Activated B cell treated with CpG ODN at 0.5 μM for 24 hours (primary cell): ENCODE results near the gene ERVV-1. TPM values are rescaled to one million over a fixed set of nuclear protein-coding genes. Genes with fewer than 3 reads are reported as not detected.
A peak's percentile ranks its signal among the peaks of the same experiment; 100 is the strongest.

Source experiments
- ATAC-seq: fragments of 200-7000 bp; cut with Tn5 transposase; one replicate; pipeline ENCODE4 v1.10.0; 2021; ENCODE audit warnings: low read depth, mild to moderate bottlenecking, moderate library complexity
- CTCF ChIA-PET: fragments of 350-600 bp; sonication (Branson Sonifier 250); formaldehyde crosslinking; loops from one replicate; lab custom pipeline; 2021; ENCODE audit warnings: antibody characterized with exemption; lab: Charles Lee
- POLR2A ChIA-PET: fragments of 350-600 bp; sonication (Branson Sonifier 250); formaldehyde crosslinking; loops from one replicate; lab custom pipeline; 2021; ENCODE audit warnings: antibody characterized with exemption; lab: Charles Lee
- DNase-seq: peaks from one replicate; pipeline ENCODE4 v3.0.0; 2022
- H3K27ac Mint-ChIP-seq: one replicate; pipeline ENCODE4 v1.8.0; 2020; ENCODE audit warnings: mixed read lengths
- H3K27me3 Mint-ChIP-seq: one replicate; pipeline ENCODE4 v1.8.0; 2021; ENCODE audit warnings: mixed read lengths
- H3K36me3 Mint-ChIP-seq: one replicate; pipeline ENCODE4 v1.8.0; 2021; ENCODE audit warnings: low read depth, mixed read lengths
- H3K4me1 Mint-ChIP-seq: one replicate; pipeline ENCODE4 v1.8.0; 2021; ENCODE audit warnings: mixed read lengths
- H3K4me3 Mint-ChIP-seq: one replicate; pipeline ENCODE4 v1.8.0; 2020; ENCODE audit warnings: mild to moderate bottlenecking, mixed read lengths
- H3K9me3 Mint-ChIP-seq: one replicate; pipeline ENCODE4 v1.8.0; 2020; ENCODE audit warnings: mixed read lengths
- intact Hi-C: fragments of 100-400 bp; cut with micrococcal nuclease; formaldehyde crosslinking; loops from one replicate; pipeline ENCODE4 v1.15.1; 2024
- total RNA-seq: library from RNA; stranded (reverse); gene quantifications from 2 replicates; pipeline ENCODE4 v1.2.3, GENCODE V29; 2022
- TF ChIP-seq, protein P1 (sequence below): fragments of 200-600 bp; IDR thresholded peaks from one replicate; pipeline ENCODE4 v1.8.0; 2022; ENCODE audit warnings: antibody characterized with exemption, mild to moderate bottlenecking

Gene ERVV-1
- total RNA-seq, 1 donor from 2014 or later, result 0.11 TPM

DNA sequence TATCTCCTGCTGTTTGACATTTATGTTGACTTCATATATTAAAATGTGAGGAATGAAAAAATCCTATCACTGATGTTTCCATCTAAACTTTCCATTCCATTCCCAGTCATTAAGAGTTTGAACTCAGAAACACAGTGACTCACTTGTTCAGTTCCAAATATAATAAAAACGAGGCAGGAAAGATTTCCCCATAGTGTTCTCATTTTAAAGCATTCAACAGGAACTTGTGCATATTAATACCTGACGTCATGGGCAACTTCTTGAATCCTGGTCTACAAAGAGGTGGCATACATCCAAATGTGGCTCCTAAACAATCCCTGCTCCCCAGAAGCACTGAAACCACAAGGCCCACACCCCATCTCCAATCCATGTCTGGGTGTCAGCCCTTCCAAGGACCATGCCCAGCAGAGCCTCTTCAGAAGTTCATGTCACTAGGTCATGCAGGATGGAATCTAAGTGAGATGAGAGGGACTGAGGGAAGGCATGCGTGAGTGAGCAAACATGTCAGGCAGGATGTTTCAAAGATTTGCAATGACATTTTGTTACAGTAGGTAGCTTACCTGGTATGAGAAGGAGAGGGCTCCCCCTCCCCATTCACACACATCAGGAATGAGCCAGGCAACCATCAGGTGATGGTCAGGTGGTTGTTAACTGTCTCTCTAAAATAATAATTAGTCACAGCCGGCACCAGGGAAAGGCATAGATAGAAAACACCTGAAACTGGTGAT is 21.4 kb downstream of the ERVV-1 start:
- H3K4me1 Mint-ChIP-seq, result peaks cover 3% of the 10 kb centered on the region
- POLR2A ChIA-PET, result no interaction called here

DNA sequence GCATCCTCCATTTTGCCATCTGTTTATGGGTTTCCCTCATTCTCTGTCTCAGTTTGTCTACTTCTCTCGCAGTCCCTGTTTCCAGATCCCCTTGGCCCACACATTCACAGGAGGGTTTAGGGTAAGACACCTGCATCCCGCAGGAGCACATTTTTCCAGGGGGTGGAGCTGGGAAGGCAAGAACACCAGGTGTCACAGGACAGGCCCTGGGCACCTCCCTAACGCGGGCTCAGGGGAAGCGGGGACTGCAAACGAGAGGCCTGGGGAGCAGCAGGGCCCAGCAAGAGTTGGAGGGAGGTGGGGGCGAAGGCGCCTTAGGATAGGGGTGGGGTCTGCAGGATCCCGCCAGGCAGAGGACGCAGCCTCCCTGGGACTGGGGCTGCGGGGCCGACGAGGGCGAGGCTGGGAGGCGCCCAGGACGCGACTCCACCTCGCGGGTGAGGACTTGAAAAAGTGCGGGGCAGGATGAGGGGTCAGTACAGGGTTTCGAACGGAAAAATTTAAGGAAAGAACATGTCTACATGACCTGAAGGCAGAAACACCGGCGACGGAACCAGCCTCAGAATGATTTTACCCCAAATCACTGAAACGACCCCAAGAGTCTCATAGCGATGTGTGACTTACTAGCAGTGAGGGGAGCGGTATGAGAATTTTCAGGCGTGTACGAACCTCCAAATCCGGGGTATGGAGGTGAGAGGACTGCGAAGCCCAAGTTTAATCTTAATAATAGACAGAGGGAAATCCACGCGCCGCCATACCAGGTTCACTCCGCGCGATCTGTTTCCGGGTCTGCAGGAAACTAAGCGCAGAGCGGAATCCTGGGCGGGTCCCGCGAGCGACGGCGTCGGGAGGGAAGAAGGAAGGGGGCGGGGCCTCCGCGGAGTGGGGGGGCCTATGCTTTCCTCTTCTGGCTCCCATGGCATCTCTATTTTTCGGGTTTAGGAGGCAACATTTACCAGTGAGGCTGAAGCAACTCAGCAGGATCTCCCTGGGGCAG is 23.7 kb downstream of the ERVV-1 start:
- H3K27me3 Mint-ChIP-seq, result peaks cover 14% of the 10 kb centered on the region
- TF ChIP-seq, protein P1, sequence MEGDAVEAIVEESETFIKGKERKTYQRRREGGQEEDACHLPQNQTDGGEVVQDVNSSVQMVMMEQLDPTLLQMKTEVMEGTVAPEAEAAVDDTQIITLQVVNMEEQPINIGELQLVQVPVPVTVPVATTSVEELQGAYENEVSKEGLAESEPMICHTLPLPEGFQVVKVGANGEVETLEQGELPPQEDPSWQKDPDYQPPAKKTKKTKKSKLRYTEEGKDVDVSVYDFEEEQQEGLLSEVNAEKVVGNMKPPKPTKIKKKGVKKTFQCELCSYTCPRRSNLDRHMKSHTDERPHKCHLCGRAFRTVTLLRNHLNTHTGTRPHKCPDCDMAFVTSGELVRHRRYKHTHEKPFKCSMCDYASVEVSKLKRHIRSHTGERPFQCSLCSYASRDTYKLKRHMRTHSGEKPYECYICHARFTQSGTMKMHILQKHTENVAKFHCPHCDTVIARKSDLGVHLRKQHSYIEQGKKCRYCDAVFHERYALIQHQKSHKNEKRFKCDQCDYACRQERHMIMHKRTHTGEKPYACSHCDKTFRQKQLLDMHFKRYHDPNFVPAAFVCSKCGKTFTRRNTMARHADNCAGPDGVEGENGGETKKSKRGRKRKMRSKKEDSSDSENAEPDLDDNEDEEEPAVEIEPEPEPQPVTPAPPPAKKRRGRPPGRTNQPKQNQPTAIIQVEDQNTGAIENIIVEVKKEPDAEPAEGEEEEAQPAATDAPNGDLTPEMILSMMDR, result no peak
- POLR2A ChIA-PET, result no interaction called here
- intact Hi-C loops, result no loop called here
- ATAC-seq (no peak), DNase-seq (no peak)
- CTCF ChIA-PET, result no interaction called here
- peak overlapping the region; percentile 48 for H3K4me3 Mint-ChIP-seq
- peaks cover 20% of the 10 kb centered on the region for H3K9me3 Mint-ChIP-seq
- no peaks in the 10 kb centered on the region for H3K36me3 Mint-ChIP-seq
- peaks cover 3% of the 10 kb centered on the region for H3K4me1 Mint-ChIP-seq
- no peak overlapping the region for H3K27ac Mint-ChIP-seq

More for the DNA sequence above, 21.4 kb downstream of the ERVV-1 start:
- peaks cover 18% of the 10 kb centered on the region for H3K9me3 Mint-ChIP-seq
- no peak overlapping the region for H3K27ac Mint-ChIP-seq
- DNase-seq (no peak), ATAC-seq (no peak)
- no peaks in the 10 kb centered on the region for H3K36me3 Mint-ChIP-seq
- CTCF ChIA-PET, result no interaction called here
- no peak overlapping the region for H3K4me3 Mint-ChIP-seq
- intact Hi-C loops, result no loop called here
- H3K27me3 Mint-ChIP-seq, result peaks cover 14% of the 10 kb centered on the region
- TF ChIP-seq, protein P1, result no peak

DNA sequence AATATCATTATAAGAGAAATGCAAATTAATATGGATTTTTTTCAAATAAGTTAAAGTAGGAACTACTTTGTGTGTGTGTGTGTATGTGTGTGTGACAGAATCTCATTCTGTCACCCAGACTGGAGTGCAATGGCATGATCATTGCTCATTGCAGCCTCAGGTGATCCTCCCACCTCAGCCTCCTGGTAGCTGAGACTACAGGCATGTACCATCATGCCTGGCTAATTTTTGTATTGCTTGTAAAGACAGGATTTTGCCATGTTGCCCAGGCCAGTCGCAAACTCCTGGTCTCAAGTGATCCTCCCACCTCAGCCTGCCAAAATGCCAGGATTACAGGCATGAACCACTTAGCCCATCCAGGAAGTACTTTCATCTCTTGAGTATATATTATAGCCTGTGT is 27.6 kb downstream of the ERVV-1 start:
- no peak for DNase-seq
- Mint-ChIP-seq H3K4me1 (peaks cover 3% of the 10 kb centered on the region), H3K27ac (no peak overlapping the region), H3K27me3 (peaks cover 15% of the 10 kb centered on the region), H3K4me3 (no peak overlapping the region), H3K36me3 (no peaks in the 10 kb centered on the region), H3K9me3 (peaks cover 12% of the 10 kb centered on the region)
- ChIA-PET POLR2A (no interaction called here), CTCF (no interaction called here)
- TF ChIP-seq, protein P1, result no peak
- intact Hi-C loops, result no loop called here
- no peak for ATAC-seq

DNA sequence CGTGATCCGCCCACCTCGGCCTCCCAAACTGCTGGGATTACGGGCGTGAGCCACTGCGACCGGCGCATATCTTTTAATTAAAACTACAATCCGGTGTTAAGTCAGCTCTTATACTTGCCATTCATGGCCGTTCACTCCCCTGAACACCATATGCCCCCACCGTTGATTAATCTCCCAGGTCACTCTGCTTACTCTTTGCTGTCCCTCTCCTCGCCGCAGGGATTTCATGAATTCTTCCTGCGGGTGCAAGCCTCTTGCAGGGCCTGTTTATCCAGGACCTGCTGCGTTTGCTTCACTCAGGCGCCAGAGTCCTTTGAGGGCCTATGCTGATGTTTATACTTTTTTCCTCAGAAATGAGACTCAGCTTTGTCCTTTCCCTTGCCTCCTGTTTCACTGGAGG is 31.8 kb downstream of the ERVV-1 start:
- Mint-ChIP-seq H3K4me1 (no peaks in the 10 kb centered on the region), H3K4me3 (no peak overlapping the region), H3K9me3 (peaks cover 13% of the 10 kb centered on the region), H3K27me3 (peaks cover 1% of the 10 kb centered on the region), H3K27ac (no peak overlapping the region), H3K36me3 (no peaks in the 10 kb centered on the region)
- intact Hi-C loops, result no loop called here
- ChIA-PET POLR2A (no interaction called here), CTCF (no interaction called here)
- TF ChIP-seq, protein P1, result no peak
- no peak for ATAC-seq
- no peak for DNase-seq

DNA sequence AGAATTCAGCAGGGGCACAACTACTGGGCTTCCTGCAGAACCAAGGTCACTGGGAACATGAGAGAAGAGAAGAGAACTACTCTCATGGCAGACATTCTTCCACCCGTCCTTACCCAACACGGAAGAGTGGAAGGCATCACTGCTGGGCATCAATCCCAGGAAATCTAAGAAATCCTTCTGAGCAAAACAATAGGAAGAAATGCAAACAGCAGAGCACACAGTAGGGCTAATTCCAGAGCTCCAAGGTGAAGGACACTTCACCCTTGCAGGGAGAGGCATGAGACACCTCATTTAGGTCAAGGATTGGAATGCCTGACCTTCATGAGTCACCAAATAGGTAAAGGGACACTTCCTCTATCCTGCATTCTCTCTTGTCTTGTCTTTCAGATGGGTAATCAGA is 33.7 kb downstream of the ERVV-1 start:
- ChIA-PET POLR2A (no interaction called here), CTCF (no interaction called here)

More for the DNA sequence above, 33.7 kb downstream of the ERVV-1 start:
- DNase-seq, result no peak
- Mint-ChIP-seq H3K36me3 (no peaks in the 10 kb centered on the region), H3K4me3 (no peak overlapping the region), H3K27ac (no peak overlapping the region), H3K4me1 (no peaks in the 10 kb centered on the region), H3K27me3 (peaks cover 1% of the 10 kb centered on the region), H3K9me3 (peaks cover 15% of the 10 kb centered on the region)
- no peak for ATAC-seq
- TF ChIP-seq, protein P1, result no peak
- intact Hi-C loops, result no loop called here
